Kidney (tissue), 14 donors: Measurements from ENCODE around the gene RIMS1. TPM values are rescaled to one million over a fixed set of nuclear protein-coding genes. Genes with fewer than 3 reads are reported as not detected.

ENCODE experiments used
- DNase-seq, 5 donors: peaks; one replicate each; pipeline ENCODE4 v3.0.0-alpha.2; 2013 to 2020
- FAIRE-seq: peaks from 2 replicates; lab custom pipeline; 2012; peaks lifted over from hg19 to GRCh38; lab: Jason Lieb, UNC
- H3K27ac ChIP-seq, 2 donors: one replicate each; pipeline ENCODE4 v1.7.0; 2013; ENCODE audit warnings: low read depth in 2 of 2, low read length in 2 of 2, inconsistent platforms in 1 of 2
- H3K27me3 ChIP-seq: one replicate; pipeline ENCODE4 v1.7.1; 2013; ENCODE audit warnings: low read length, inconsistent platforms; ENCODE audit not compliant: control insufficient read depth, insufficient read depth
- H3K36me3 ChIP-seq, 3 donors: one replicate each; pipeline versions ENCODE4 v1.7.0 to v1.7.1; 2013; ENCODE audit warnings: low read length in 3 of 3, control low read depth in 1 of 3, inconsistent platforms in 1 of 3; ENCODE audit not compliant: insufficient read depth in 3 of 3, control insufficient read depth in 2 of 3
- H3K4me1 ChIP-seq, 3 donors: one replicate each; pipeline versions ENCODE4 v1.7.0 to v1.7.1; 2013; ENCODE audit warnings: low read length in 3 of 3, inconsistent platforms in 1 of 3, low read depth in 1 of 3; ENCODE audit not compliant: control insufficient read depth in 2 of 3, insufficient read depth in 2 of 3
- H3K4me3 ChIP-seq, 3 donors: one replicate each; pipeline versions ENCODE4 v1.7.0 to v1.8.1; 2013; ENCODE audit warnings: low read length in 3 of 3, control low read depth in 1 of 3, inconsistent platforms in 1 of 3
- H3K9ac ChIP-seq, 3 donors: one replicate each; pipeline versions ENCODE4 v1.7.0 to v1.7.1; 2013; ENCODE audit warnings: low read length in 3 of 3, control low read depth in 1 of 3, inconsistent platforms in 1 of 3
- H3K9me3 ChIP-seq, 3 donors: one replicate each; pipeline versions ENCODE4 v1.7.0 to v1.7.1; 2013; ENCODE audit warnings: low read length in 3 of 3, control low read depth in 1 of 3, inconsistent platforms in 1 of 3; ENCODE audit not compliant: control insufficient read depth in 2 of 3, insufficient read depth in 1 of 3
- intact Hi-C: fragments of 100-400 bp; cut with DNase I; formaldehyde crosslinking; loops from one replicate; pipeline ENCODE4 v1.11.1; 2022
- polyA plus RNA-seq: library from polyadenylated mRNA; stranded (reverse); fragments of 350-450 nt; fragmentation: Illumina TruSeq; extraction: RNeasy Lipid Tissue Mini Kit (QIAGEN cat#74804); gene quantifications from one replicate; pipeline ENCODE4 v1.2.3, GENCODE V29; 2014; ENCODE audit warnings: low read depth, low replicate concordance; ENCODE audit not compliant: insufficient read depth
- total RNA-seq: library from RNA; stranded (reverse); fragmentation: NEBNext Ultra II Directional; extraction: Animal tissue kit (Norgen Biotek cat#: 25700); gene quantifications from one replicate; pipeline ENCODE4 v1.2.1, GENCODE V29; 2021
- TF ChIP-seq, protein P1 (sequence below): IDR thresholded peaks from 3 replicates; pipeline ENCODE4 v1.5.1; 2012; ENCODE audit warnings: mild to moderate bottlenecking, moderate library complexity, borderline replicate concordance; ENCODE audit not compliant: insufficient read depth; ENCODE audit errors: extremely low read depth
- donor health status: control.
- donor health status: control.
- donor health status: control.
- donor health status: control.
- donor health status: control.
- donor health status: DM: yes; HTN: yes; CAD: no.
- donor health status: Normal renal cell carcinoma (clear cell type).

The RIMS1 gene
- total and polyA plus RNA-seq, 2 donors from 2014 or later = 4.5 TPM; not detected in 1

DNA sequence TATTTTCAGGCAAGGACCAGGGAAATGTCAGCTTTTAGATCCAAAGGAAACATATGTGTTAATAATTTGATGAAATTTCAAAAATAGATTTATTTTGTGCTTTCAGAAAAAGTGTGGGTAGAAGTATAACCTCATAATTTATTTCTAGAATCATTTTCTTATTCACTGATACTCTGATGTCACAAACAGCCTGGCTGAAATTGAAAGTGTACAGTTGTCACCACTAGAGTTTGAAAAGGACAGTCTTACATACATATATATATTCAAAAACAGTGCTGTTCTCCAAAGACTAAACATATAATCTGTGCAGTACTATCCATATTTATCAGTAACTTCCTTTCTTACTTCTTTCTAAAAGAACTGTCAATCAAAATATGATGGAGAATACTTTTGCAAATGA, 481.1 kb downstream of the RIMS1 start:
- no peaks in the 10 kb centered on the region for H3K4me1 ChIP-seq
- TF ChIP-seq, protein P1, sequence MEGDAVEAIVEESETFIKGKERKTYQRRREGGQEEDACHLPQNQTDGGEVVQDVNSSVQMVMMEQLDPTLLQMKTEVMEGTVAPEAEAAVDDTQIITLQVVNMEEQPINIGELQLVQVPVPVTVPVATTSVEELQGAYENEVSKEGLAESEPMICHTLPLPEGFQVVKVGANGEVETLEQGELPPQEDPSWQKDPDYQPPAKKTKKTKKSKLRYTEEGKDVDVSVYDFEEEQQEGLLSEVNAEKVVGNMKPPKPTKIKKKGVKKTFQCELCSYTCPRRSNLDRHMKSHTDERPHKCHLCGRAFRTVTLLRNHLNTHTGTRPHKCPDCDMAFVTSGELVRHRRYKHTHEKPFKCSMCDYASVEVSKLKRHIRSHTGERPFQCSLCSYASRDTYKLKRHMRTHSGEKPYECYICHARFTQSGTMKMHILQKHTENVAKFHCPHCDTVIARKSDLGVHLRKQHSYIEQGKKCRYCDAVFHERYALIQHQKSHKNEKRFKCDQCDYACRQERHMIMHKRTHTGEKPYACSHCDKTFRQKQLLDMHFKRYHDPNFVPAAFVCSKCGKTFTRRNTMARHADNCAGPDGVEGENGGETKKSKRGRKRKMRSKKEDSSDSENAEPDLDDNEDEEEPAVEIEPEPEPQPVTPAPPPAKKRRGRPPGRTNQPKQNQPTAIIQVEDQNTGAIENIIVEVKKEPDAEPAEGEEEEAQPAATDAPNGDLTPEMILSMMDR = no peak
- no peak overlapping the region for H3K9ac ChIP-seq
- no peak overlapping the region for H3K4me3 ChIP-seq
- no peak for FAIRE-seq
- no peaks in the 10 kb centered on the region for H3K36me3 ChIP-seq
- intact Hi-C loops = no loop called here
- DNase-seq = no peak
- H3K27me3 ChIP-seq = no peaks in the 10 kb centered on the region
- no peak overlapping the region for H3K27ac ChIP-seq
- H3K9me3 ChIP-seq = no peaks in the 10 kb centered on the region

DNA sequence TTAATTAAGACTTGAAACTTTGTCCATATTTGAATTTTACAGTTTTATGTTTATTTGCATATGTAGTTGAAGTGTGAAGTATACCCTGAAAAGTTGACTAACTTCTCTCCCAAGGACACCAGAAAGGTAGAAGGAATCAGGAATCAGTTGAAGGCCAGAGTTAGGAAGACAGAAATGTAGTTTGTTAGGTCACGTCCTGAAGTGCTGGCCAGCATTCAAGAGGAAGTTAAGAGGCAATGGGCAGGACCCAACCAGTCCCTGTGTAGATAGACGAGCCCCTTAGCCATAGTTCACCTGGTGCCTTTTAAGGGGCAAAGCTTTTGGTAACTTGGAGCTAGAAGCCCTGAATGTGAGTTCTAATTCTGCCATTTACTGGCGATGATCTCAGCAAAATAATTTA, 485.1 kb downstream of the RIMS1 start:
- no peaks in the 10 kb centered on the region for H3K27me3 ChIP-seq
- H3K9ac ChIP-seq = no peak overlapping the region
- TF ChIP-seq, protein P1 = no peak
- no peaks in the 10 kb centered on the region for H3K36me3 ChIP-seq
- no peak for FAIRE-seq
- H3K4me3 ChIP-seq = no peak overlapping the region
- no peaks in the 10 kb centered on the region for H3K9me3 ChIP-seq
- H3K27ac ChIP-seq = no peak overlapping the region
- H3K4me1 ChIP-seq = no peaks in the 10 kb centered on the region
- intact Hi-C loops = no loop called here
- no peak for DNase-seq

DNA sequence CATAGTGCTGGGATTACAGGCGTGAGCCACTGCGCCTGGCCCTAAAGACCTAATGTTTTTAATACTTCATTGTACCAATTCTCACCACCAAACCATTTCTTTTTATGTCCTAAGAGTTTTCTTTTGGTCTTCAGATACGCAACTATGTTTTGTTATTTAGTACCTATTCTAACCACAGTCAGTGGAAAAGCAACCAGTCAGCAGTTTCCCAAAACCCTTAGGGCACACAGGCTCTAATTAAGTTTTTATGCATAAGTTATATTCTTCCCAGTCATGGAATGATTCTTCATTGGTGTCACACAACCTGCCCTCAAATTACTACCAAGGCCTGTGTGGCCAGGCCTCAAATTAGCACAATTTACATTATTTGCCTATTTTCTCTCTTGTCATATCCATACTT, 487.8 kb downstream of the RIMS1 start:
- Histone ChIP-seq H3K27me3 (no peaks in the 10 kb centered on the region), H3K36me3 (no peaks in the 10 kb centered on the region), H3K9me3 (no peaks in the 10 kb centered on the region), H3K4me3 (no peak overlapping the region), H3K27ac (no peak overlapping the region), H3K4me1 (no peaks in the 10 kb centered on the region), H3K9ac (no peak overlapping the region)
- TF ChIP-seq, protein P1 = no peak
- FAIRE-seq (no peak), DNase-seq (no peak)
- intact Hi-C loops = no loop called here

DNA sequence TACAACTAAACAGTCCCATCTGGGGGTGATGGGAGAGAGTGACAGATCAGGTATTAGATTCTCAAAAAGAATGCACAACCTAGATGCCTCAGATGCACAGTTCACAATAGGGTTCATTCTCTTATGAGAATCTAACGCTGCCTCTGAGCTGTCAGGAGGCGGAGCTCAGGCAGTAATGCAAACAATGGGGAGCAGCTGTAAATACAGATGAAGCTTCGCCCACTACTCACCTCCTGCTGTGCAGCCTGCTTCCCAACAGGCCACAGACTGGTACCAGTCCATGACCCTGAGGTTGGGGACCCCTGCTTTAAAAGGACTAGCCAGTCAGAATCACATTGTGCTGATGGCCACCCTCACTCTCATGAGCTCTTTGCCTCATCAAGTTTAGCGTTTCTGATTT, 488.5 kb downstream of the RIMS1 start:
- Histone ChIP-seq H3K36me3 (no peaks in the 10 kb centered on the region), H3K4me1 (no peaks in the 10 kb centered on the region), H3K4me3 (no peak overlapping the region), H3K27me3 (no peaks in the 10 kb centered on the region), H3K27ac (no peak overlapping the region), H3K9ac (no peak overlapping the region), H3K9me3 (no peaks in the 10 kb centered on the region)
- DNase-seq = no peak
- intact Hi-C loops = no loop called here
- TF ChIP-seq, protein P1 = no peak
- no peak for FAIRE-seq
